HS-27A (cell line): ENCODE measurements around the gene RAD51AP1.

Experiments used
- DNase-seq: peaks from one replicate; pipeline ENCODE4 v3.0.0-alpha.2; 2012; ENCODE audit warnings: low read depth, missing footprints

Gene RAD51AP1

GRCh38 chr12:4595881-4596280 is 57.2 kb downstream of the RAD51AP1 start:
- no peak for DNase-seq

DNA sequence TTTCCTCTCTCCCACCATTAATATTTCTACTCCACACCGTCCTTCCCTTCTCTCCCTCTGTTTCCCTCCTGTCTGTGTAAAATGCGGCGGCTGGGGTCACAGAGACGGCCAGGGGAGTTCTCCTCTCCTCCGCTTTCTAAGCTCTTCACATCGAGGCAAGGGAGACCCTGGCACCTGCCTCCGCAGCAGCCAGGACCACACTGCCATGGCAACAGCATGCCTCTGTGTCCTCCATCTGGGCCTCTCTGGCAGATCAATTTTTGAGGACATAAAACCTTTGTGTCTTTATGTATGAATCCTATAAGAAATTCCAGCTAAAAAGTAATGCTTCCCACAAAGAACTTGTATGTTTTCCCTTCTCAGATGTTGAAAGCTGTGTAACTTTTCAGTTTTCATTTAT is 64.7 kb downstream of the RAD51AP1 start:
- DNase-seq = no peak

GRCh38 chr12:4603946-4604345 is 65.3 kb downstream of the RAD51AP1 start:
- DNase-seq = no peak

- DNase-seq = peak; percentile 85
Measured at GRCh38 chr12:4604684-4605193, 66.0 kb downstream of the RAD51AP1 start.

DNA sequence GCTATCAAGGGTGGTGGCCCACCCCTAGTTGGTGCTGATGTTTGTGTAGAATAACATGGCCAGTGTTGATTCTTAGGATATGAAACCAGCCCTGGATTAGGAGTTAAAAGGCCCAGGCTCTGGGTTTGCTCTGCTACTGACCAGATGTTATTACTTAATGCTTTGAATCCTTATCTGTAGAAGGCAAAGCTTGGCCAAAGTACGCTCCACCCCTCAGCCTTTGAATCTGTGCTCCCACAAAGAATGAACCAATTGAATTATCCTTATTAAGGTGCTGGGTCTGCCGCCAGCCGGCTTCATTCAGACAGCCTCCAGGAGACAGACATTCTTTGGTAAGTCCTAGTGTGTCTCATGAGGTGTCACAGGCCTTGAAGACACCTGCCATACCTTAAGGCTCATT is 68.4 kb downstream of the RAD51AP1 start:
- no peak for DNase-seq

- DNase-seq = no peak
Measured at GRCh38 chr12:4609071-4609470, 70.4 kb downstream of the RAD51AP1 start.
